GM21619 (cell line): ENCODE measurements around the gene ANKRD31.
"Not testable (repeated sequence)": the region's sequence is repeated elsewhere in the genome, so short reads cannot be mapped to it uniquely, and the experiment has no call there.

Source experiments
- ATAC-seq: cut with Tn5 transposase; IDR thresholded peaks from one replicate; pipeline ENCODE4 v1.9.1; 2021; ENCODE audit not compliant: unreplicated experiment

Gene ANKRD31

DNA sequence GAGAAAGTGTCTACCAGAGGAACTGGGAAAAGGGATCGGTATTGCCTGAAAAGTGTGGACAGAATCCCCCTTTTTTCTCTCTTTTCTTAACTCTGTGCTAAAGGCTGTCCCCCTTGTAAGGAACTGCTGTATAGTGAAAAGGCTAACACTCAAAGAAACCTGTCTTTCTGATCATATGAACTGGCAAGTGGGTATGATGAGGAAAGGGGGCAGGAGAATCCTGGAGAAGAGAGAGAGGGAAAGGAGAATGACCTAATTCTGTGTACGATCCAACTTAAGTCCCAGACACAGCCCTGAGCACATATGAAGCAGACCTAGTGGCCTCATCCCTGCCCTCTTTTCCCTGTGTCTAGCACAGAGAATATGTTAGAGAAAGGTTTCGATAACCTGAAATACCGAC, 967 bp downstream of the ANKRD31 start:
- ATAC-seq = no peak

DNA sequence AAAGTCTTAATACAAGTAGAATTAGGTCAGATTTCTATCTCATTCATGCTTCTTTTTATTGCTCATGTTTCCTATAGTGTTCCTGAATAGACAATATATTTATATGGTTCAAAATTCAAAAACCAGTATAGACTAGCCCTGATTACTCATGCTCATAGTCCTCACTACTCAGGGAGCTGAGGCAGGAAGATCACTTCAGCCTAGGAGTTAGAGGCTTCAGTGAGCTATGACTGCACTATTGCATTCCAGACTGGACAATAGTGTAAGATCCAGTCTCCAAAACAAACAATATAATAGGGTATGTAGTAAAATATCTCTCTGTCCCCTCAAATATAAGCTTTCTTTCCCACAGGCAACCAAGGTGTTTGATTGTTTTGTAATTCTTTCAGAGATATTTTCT, 2.4 kb downstream of the ANKRD31 start:
- ATAC-seq = no peak

DNA sequence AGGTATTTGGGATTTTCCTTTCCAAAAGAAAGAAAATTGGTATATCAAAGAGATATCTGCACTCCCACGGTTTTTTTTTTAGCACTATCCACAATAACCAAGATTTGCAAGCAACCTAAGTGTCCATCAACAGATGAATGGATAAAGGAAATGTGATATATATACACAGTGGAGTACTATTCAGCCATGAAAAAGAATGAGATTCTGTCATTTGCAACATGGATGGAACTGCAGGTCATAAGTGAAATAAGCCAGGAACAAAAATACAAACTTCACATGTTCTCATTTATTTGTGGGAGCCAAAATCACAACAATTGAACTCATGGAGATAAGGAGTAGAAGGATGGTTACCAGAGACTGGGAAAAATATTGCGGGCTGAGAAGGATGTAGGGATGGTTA, 9.8 kb downstream of the ANKRD31 start:
- ATAC-seq = no peak

DNA sequence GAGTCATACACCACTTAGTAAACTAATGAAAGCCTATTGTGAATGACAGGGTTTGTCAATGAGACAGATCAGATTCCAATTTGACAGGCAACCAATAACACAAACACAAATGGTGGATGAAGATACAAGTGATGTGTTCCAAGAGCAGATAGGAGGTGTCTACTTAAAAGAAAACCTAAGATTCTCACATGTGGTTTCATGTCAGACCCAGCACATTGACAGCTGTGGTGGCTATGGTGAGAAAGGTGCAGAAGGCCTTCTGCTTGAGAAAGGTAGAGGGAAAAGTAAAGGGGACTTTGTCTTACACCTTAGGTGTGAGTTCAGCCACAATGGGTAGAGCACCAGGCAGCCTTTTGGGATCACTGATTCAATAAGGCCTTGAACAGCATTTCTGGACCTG, 11.2 kb downstream of the ANKRD31 start:
- no peak for ATAC-seq

DNA sequence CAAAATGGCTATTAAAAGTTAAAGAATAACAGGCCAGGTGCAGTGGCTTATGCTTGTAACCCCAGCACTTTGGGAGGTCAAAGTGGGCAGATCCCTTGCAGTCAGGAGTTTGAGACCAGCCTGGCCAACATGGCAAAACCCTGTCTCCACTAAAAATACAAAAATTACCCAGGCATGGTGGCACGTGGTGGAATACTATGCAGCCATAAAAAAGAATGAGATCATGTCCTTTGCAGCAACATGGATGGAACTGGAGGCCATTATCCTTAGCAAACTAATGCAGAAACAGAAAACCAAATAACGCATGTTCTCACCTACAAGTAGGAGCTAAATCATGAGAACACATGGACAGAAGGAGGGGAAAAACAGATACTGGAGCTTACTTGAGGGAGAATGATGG, 15.9 kb downstream of the ANKRD31 start:
- not testable (repeated sequence) for ATAC-seq

DNA sequence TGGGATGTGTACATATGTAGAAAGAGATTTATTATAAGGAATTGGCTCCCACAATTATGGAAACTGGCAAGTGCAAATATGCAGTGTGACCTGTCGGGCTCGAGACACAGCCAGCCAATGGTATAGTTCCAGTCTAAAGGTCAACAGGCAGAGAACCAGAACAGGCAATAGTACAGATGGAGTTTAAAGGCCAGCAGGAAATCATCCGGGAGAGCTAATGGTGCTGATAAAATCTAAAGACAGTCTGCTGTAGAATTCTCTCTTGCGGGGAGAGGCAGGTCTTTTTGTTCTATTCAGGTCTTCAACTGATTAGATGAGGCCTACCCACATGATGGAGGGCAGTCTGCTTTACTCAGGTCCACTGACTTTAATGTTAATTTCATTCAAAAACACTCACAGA, 21.8 kb downstream of the ANKRD31 start:
- no peak for ATAC-seq

DNA sequence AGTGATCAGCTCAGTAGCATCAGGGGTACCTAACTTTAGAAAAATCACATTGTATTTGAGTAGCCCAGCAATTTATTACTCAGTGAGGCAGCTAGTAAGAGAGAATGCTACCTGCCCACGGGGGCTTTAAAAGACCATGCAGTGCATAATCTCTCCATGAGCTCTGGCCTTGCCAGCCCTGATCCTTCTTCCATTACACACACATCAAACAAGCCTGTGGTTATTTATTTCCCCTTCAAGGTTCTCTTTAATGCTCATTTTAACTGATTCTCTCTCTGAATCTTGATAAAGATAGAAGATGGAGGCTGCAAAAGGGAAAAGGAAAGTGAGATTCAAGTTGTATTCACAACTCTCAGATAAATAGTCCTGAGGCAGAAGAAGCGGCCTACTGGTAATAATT, 22.3 kb downstream of the ANKRD31 start:
- no peak for ATAC-seq

DNA sequence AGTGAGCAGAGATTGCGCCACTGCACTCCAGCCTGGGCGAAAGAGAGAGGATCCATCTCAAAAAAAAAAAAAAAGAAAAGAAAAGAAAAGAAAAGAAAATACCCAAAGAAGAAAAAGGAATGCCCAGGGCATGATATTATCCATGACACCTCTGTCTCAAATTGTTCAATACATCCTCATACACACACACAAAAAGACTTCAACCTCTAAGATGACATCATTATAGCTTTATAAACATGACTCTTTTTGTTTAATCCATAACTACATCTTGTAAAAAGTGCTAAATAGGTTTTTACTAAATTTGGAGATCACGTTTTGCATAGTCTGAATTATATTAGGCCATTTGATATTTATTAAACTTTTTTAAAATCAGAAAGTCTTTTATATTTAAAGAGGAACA, 33.1 kb downstream of the ANKRD31 start:
- ATAC-seq = no peak

DNA sequence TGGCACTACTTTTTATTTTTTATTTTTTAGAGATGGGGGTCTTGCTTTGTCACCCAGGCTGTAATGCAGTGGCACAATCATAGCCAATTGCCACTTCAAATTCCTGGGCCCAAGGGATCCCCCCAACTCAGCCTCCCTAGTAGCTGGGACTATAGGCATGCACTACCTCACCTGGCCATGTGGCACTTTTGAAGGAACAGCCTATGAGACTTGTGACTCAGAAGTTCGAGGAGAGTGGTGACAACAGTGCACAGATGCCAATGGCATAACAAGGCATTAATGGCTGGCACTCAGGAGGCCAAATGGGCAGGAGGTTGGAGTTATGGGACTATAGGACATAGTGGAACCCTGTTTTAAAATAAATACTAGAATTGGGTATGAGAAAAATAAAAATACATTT, 33.7 kb downstream of the ANKRD31 start:
- ATAC-seq = no peak

DNA sequence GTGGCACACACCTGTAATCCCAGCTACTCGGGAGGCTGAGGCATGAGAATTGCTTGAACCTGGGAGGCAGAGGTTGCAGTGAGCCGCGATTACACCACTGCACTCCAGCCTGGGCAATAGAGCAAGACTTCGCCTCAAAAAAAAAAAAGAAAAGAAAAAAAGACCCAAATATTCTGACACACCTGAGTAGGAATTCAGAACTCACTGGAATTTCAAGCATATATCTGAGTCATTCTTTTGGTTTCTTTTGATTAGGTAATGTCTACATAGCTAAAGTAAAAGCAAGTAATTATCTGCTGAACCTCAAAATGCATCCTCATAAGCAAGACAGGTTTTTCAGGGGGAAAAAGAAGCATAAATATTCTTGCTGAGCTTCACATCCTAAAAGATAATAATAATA, 35.9 kb downstream of the ANKRD31 start:
- ATAC-seq = no peak

DNA sequence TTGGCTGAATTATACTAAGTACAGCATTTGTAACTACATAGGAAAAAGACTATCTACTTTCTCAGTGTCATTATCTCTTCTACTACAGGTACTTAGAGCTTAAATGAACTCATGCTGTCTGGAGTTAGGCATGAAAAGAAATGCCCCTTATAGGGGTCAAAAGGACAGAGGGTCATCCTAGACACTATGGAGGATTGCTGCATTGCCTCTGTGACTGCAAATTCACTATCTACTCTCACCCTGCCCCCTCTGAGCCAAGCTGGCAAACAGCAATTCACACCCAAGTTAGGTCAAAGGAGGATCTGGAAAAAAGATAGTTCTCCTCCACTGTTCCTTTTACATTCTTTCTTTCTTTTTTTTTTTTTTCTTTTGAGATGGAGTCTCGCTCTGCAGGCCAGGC, 36.7 kb downstream of the ANKRD31 start:
- ATAC-seq = no peak

DNA sequence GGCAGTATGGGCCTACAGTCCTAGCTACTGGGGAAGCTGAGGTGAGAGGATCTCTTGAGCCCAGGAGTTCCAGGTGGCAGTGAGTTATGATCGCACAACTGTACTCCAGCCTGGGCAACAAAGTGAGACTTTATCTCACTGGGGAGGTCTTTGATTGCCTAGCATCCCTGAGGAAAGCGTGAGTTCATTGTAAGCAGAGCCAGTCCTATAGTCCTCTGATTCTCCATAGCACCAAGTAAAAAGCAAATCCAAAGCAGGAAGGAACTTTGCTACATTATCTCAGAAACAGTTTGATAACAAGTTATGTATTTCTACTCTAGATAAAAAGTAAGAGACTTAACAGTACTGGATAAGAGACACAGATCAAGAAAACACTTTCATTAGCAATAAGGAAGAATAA, 37.6 kb downstream of the ANKRD31 start:
- no peak for ATAC-seq

DNA sequence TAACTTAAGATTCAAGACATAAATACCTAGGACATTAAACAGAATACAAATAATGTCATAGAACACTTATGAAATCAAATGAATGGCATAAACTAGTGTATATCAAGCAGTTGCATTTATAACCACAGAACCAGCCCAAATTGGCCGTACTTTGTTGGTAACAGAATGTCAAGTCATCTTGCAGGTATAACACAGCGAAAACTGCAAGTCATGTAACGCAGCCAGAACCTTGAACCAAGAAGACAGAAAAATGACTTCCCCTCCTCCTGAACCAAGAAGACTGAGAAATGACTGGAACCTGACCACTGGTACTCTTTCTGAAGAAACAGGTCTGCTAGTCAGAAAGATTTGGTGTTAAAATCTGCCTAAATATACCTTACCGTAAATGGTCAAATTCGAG, 38.9 kb downstream of the ANKRD31 start:
- no peak for ATAC-seq

DNA sequence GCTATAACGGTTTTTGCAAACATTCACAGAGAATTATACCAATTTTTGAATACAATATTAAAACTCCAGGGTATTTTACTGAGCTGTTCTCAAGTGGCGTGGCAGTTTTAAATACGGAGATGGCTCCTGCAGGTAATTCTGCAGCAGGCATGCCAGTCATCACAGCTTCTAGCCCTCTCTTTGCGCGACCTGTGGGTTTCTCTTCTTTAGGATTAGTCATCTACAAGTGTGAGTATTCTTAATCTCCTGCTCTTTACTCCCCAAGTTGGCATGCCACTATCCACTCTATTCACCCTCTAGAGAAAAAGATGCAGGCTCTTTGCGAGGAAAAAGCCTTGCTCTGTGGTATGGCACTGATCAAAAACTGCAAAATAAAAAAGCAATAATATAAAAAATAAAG, 43.9 kb downstream of the ANKRD31 start:
- ATAC-seq = no peak

DNA sequence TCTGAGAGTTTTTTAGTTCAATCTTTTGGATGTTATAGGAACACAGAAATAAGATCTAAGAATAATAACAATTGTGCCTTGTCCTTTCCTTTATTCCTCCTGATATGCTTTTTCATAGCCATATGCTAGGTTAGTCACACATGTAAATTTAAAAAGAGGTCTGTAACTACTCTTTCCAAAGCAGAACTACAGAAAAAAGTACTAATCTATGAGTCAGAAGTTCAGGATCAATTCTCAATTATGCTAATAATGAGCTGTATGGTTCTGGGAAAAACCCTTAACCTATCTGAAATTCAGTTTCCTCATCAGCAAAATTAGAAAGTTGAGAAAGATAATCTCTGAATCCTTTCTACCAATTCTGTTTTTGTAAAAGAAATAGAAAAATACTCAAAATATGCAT, 44.4 kb downstream of the ANKRD31 start:
- ATAC-seq = no peak

DNA sequence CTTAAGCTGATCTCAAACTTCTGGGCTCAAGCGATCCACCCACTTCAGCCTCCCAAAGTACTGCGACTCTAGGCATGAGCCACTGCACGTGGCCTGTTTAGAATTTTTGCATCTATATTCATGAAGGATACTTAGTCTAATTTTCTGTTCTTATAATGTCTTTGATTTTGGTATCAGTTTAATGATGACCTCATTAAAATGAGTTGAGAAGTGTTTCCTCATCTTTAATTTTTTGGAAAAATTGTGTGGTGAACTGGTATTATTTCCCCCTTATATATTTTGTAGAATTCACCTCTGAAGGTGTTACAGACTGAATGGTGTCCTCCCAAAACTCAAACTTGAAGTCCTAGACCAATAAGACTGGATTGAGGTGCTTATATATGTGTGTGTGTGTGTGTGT, 46.5 kb downstream of the ANKRD31 start:
- no peak for ATAC-seq

DNA sequence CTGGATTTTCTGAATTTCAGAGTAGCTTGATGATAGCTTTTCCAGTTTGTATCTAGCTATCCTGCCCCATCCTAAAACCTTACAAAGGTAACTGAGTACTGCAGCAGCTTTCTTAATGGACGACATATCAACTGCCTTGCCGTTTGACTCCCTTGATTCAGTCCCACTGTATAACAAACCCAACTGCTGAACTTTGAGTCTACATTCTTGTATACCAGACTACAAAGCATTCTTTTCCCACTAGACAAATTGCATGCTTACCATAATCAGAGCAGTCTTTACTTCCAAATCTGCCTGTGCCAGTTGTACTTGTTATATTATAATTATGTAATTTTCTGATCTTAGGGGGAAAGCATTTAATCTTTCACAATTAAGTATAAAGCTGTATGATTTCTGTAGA, 47.3 kb downstream of the ANKRD31 start:
- ATAC-seq = no peak

DNA sequence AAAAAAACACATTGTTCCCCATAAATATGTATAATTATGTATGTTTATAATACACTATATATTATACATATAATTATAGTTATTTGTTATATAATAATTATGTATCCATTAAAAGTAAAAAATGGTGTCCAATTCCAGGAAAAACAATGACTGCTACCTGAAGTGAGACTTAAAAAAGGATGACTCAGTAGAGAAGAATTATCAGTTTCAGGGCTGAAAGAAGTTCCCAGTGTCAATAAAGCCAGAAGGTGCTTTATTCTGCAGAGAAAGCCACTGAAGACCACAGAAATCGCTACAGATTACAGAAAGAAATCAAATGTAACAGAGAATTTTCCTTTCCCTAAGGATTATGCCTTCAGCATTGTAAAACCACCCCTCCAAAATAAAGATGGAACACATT, 50.9 kb downstream of the ANKRD31 start:
- ATAC-seq = no peak

DNA sequence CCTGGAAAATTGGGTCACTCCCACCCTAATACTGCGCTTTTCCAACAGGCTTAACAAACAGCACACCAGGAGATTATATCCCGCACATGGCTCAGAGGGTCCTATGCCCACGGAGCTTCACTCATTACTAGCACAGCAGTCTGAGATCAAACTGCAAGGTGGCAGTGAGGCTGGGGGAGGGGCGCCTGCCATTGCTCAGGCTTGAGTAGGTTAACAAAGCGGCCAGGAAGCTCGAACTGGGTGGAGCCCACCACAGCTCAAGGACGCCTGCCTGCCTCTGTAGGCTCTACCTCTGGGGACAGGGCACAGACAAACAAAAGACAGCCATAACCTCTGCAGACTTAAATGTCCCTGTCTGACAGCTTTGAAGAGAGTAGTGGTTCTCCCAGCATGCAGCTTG, 60.7 kb downstream of the ANKRD31 start:
- ATAC-seq = not testable (repeated sequence)

DNA sequence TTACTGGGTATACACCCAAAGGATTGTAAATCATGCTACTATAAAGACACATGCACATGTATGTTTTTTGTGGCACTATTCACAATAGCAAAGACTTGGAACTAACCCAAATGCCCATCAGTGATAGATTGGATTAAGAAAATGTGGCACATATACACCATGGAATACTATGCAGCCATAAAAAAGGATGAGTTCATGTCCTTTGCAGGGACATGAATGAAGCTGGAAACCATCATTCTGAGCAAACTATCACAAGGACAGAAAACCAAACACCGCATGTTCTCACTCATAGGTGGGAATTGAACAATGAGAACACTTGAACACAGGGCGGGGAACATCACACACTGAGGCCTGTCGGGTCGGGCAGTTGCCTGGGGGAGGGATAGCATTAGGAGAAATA, 61.8 kb downstream of the ANKRD31 start:
- ATAC-seq = not testable (repeated sequence)

DNA sequence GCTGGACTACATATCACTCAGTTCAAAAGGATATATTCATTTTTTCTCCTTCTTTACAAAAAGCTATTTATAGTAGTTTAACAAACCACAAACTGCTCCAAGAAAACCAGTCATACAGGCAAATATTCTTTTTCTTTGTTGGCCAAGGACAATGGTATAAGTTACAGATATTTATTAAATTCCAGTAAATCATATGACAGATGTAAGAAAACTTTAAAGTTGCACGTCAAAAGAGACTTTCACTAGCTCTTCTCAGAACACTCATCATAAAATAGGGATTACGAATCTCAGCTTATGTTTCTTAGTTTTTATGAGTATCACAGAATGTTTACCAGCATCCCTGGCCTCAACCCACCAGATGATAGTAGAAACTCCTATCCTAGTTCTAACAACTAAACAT, 67.2 kb downstream of the ANKRD31 start:
- no peak for ATAC-seq

DNA sequence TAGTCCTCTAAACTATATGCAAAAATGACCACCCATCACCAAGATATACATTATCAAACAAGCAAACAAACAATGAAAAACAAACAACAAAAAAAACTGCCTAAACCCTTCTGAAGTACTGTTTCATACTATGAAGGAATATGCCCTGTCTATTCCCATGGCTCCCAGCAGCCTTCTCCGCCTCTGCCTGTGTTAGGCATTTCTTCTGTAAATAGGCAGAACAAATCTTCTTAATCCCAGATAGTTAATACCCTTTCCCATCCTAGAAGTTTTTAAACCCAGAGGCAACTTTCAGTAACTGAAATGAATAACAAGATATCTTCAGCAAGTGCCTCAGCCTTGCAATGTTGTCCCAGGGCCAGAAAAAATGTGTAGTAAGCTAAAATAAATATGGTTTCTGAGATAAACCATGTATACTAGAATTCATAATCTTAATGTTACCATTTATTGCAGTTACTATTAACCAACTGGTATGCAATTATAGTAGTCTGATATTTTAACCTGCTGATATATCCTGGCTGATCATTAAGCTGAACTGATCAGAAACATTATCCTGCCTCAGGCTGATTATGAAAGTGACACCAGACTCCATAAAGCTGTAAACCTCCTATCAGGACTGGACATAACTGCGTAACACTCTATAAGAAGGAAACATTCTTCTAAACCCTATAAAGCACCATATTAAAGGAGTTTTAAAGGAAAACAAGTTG, 68.5 kb downstream of the ANKRD31 start:
- ATAC-seq = no peak

DNA sequence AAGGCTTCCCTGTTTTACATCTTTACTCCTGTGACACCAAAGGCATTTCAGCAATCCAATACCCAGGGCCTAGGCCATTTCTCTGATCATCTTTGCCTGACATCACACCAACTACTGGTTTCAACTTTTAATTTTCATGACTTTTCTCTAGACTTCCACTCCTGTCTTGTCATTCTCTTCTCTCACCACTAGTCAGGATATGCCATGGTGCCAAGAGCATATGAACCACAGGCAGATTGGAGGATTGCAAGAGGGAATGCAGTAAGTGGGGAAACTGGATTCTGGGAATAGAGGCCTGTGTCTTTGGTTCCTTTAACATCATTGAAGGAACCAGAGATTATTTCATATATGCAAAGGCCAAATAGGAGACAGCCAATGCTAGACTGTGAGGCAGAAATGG, 69.3 kb downstream of the ANKRD31 start:
- no peak for ATAC-seq

DNA sequence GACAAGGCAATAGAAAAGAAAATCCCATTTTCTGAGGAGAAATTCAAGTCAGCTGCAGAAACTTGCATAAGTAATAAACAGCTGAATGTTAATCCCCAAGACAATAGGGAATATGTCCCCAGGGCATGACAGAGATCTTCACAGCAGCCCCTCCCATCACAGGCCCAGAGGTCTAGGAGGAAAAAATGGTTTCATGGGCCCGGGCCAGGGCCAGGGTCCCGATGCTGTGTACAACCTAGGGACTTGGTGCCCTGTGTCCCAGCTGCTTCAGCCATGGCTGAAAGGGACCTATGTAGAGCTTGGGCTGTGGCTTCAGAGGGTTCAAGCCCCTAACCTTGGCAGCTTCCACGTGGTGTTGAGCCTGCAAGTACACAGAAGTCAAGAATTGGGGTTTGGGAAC, 75.2 kb downstream of the ANKRD31 start:
- not testable (repeated sequence) for ATAC-seq
